ENCODE results near the gene RMND5B.
"Not testable (repeated sequence)": the region's sequence is repeated elsewhere in the genome, so short reads cannot be mapped to it uniquely, and the experiment has no call there.

Gene RMND5B, protein sequence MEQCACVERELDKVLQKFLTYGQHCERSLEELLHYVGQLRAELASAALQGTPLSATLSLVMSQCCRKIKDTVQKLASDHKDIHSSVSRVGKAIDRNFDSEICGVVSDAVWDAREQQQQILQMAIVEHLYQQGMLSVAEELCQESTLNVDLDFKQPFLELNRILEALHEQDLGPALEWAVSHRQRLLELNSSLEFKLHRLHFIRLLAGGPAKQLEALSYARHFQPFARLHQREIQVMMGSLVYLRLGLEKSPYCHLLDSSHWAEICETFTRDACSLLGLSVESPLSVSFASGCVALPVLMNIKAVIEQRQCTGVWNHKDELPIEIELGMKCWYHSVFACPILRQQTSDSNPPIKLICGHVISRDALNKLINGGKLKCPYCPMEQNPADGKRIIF

DNA sequence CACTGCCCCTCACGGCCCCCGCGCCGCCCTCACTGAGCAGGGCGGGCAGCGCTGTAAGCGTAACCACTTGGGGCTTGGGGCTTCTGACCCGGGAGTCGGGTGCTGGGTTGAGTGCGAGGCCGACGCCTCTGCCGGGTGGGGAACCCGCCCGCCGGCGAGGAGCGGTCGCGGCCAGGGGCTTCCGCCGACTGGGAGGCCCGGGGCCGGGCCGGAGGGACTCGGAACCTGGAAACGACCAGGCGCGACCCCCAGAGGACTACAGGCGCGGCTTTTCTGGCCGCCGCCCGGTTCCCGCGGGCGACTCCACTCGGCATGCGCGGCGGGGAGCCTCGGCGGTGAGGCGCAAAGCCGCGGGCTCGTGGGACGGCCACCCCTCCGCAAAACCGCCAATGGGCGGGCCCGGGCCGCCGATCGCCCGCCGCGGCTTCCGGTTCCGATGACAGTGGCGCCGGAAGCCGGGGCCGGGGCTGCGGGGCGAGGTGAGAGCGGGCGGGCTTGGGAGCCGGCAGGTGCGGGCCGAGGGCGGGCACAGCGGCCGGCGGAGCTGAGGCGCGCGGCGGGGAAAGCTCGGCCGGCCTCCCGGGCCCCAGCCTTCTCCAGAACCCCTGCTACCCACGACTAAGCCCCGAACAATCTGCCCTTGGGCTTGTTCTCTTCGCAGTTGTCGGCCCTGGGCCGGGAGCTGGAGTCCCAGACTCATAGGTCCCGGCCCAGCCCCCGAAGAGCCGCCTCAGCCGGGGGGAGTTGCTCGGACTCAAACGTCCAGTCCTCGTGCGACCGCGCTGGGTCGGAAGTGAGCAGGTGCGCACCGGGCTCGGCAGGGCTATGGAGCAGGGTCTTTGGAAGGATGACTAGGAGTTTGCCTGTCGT lies at the start of gene RMND5B:
TSS of gene RMND5B (plus strand) at position 439 of the 870 bp plus-strand sequence. CDS start 7,106 bp downstream, outside the sequence.
- DNase-seq: peak; percentile 89
- Mint-ChIP-seq H3K4me3 (peak within 1 kb of the TSS; percentile 84), H3K27me3 (no peaks in the 10 kb centered on the region), H3K36me3 (ENCODE audit: low read depth) (peaks cover 34% of the 10 kb centered on the region), H3K4me1 (ENCODE audit: low read depth) (peaks cover 28% of the 10 kb centered on the region), H3K27ac (peak within 1 kb of the TSS; percentile 84), H3K9me3 (no peaks in the 10 kb centered on the region)

GRCh38 chr5:178081571-178082243 lies 49.1 kb upstream of the RMND5B start:
- Mint-ChIP-seq H3K27me3 (peaks cover 12% of the 10 kb centered on the region), H3K4me1 (ENCODE audit: low read depth) (no peaks in the 10 kb centered on the region), H3K36me3 (ENCODE audit: low read depth) (no peaks in the 10 kb centered on the region), H3K27ac (no peak overlapping the region), H3K9me3 (no peaks in the 10 kb centered on the region), H3K4me3 (no peak overlapping the region)
- DNase-seq: no peak

- Mint-ChIP-seq H3K27ac (no peak overlapping the region), H3K9me3 (no peaks in the 10 kb centered on the region)
- DNase-seq: no peak
These were observed 46.9 kb upstream of the RMND5B start for GRCh38 chr5:178083922-178084321.

GRCh38 chr5:178085316-178085715 lies 45.5 kb upstream of the RMND5B start:
- Mint-ChIP-seq H3K4me3 (no peak overlapping the region), H3K27me3 (peaks cover 15% of the 10 kb centered on the region), H3K27ac (no peak overlapping the region), H3K9me3 (no peaks in the 10 kb centered on the region), H3K36me3 (ENCODE audit: low read depth) (no peaks in the 10 kb centered on the region), H3K4me1 (ENCODE audit: low read depth) (no peaks in the 10 kb centered on the region)
- no peak for DNase-seq

More at GRCh38 chr5:178083922-178084321, 46.9 kb upstream of the RMND5B start:
- Mint-ChIP-seq H3K4me1 (ENCODE audit: low read depth) (no peaks in the 10 kb centered on the region), H3K4me3 (no peak overlapping the region), H3K36me3 (ENCODE audit: low read depth) (no peaks in the 10 kb centered on the region), H3K27me3 (peaks cover 15% of the 10 kb centered on the region)

DNA sequence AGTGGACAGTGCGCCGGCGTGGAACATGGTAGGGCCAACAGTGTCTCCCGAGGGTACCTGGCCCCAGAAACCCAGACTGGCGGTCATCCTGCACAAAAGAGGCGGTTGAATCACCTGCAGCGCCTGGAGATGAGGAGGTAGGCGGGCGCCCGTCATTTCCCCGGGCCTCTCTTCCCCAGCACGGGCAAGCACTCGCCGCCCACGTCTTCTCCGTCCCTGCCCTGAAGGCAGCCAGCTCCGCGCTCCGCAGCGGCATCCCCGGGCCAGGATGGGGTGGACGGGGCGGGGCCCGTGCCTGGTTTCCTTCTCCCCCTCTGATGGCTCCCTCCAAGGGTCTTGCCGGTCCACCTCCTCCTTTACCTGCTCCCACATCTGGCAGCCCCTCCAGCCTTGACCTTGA lies 44.5 kb upstream of the RMND5B start:
- H3K36me3 Mint-ChIP-seq (ENCODE audit: low read depth): no peaks in the 10 kb centered on the region
- no peaks in the 10 kb centered on the region for H3K9me3 Mint-ChIP-seq
- peaks cover 15% of the 10 kb centered on the region for H3K27me3 Mint-ChIP-seq
- no peak overlapping the region for H3K4me3 Mint-ChIP-seq
- no peak for DNase-seq
- H3K27ac Mint-ChIP-seq: no peak overlapping the region
- H3K4me1 Mint-ChIP-seq (ENCODE audit: low read depth): peaks cover 6% of the 10 kb centered on the region

- not testable (repeated sequence) for H3K9me3 Mint-ChIP-seq; H3K4me3 Mint-ChIP-seq; H3K36me3 Mint-ChIP-seq (ENCODE audit: low read depth); H3K27ac Mint-ChIP-seq; DNase-seq; H3K4me1 Mint-ChIP-seq (ENCODE audit: low read depth)
- H3K27me3 Mint-ChIP-seq: peaks cover 12% of the 10 kb centered on the region
These were observed 43.6 kb upstream of the RMND5B start for GRCh38 chr5:178087199-178087598.

DNA sequence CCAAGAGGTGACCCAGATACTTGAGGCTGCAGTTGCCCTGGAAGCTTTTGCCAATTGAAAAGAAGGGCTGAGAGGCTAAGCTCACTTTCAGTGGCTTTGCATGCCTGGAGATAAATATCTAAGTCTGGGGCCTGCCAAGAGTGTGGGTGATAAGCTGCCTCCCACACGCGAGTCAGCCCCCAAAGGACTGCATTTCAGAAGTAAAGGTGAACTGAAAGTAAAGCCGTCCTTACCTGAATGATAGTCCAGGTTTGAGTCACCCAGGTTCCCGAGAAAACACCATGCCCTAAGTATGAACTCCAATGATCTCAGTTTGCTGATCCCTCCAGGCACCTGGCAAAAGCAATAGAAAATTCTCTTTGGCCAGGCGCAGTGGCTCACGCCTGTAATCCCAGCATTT lies 40.0 kb upstream of the RMND5B start:
- no peak for DNase-seq
- no peak overlapping the region for H3K27ac Mint-ChIP-seq
- H3K4me1 Mint-ChIP-seq (ENCODE audit: low read depth): peaks cover 21% of the 10 kb centered on the region
- no peaks in the 10 kb centered on the region for H3K9me3 Mint-ChIP-seq
- H3K4me3 Mint-ChIP-seq: no peak overlapping the region
- H3K36me3 Mint-ChIP-seq (ENCODE audit: low read depth): no peaks in the 10 kb centered on the region
- peaks cover 3% of the 10 kb centered on the region for H3K27me3 Mint-ChIP-seq

GRCh38 chr5:178093134-178093533 lies 37.7 kb upstream of the RMND5B start:
- Mint-ChIP-seq H3K4me1 (ENCODE audit: low read depth) (peaks cover 21% of the 10 kb centered on the region), H3K27me3 (no peaks in the 10 kb centered on the region), H3K36me3 (ENCODE audit: low read depth) (no peaks in the 10 kb centered on the region), H3K27ac (no peak overlapping the region), H3K4me3 (no peak overlapping the region), H3K9me3 (no peaks in the 10 kb centered on the region)
- DNase-seq: no peak

- Mint-ChIP-seq H3K27ac (peak overlapping the region; percentile 19), H3K27me3 (no peaks in the 10 kb centered on the region), H3K4me3 (no peak overlapping the region), H3K4me1 (ENCODE audit: low read depth) (peaks cover 21% of the 10 kb centered on the region), H3K9me3 (no peaks in the 10 kb centered on the region), H3K36me3 (ENCODE audit: low read depth) (no peaks in the 10 kb centered on the region)
- no peak for DNase-seq
These were observed 36.5 kb upstream of the RMND5B start for GRCh38 chr5:178094345-178094744.

DNA sequence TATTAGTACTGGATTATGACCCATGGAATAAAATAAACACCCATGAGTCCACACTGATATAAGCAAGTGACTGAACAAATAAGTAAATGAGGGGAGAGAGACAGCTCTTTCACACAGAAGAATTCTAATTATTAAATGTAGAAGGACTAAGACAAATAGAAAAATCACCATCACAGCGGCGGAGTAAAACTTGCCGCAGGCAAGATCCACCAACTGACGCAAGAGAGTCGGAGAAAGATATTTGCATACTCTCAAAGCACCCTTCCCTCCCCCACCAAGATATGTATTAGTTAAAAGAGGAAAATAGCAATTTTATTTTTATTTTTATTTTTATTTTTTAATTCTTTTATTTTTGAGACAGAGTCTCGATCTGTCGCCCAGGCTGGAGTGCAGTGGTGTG lies 32.1 kb upstream of the RMND5B start:
- DNase-seq: no peak
- Mint-ChIP-seq H3K27me3 (no peaks in the 10 kb centered on the region), H3K9me3 (no peaks in the 10 kb centered on the region), H3K4me1 (ENCODE audit: low read depth) (peaks cover 10% of the 10 kb centered on the region), H3K36me3 (ENCODE audit: low read depth) (no peaks in the 10 kb centered on the region), H3K4me3 (no peak overlapping the region), H3K27ac (no peak overlapping the region)

DNA sequence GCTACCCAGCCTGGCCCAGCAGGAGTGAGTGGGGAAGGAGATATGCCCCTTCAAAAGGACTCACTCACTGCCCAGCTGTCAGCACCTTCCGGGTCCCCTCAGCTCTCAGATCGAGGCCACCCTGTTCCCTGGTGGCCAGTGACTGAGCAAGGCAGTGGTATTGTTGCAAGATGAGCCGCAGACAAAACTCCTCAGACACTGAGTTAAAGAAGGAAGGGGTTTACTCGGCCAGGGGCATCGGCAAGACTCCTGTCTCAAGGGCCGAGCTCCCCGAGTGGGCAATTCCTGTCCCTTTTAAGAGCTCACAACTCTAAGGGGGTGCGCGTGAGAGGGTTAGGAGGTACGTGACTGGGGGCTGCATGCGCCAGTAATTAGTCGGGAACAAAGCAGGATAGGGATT lies 27.2 kb upstream of the RMND5B start:
- H3K27ac Mint-ChIP-seq: peak overlapping the region; percentile 56
- no peak for DNase-seq
- no peaks in the 10 kb centered on the region for H3K9me3 Mint-ChIP-seq
- peaks cover 12% of the 10 kb centered on the region for H3K4me1 Mint-ChIP-seq (ENCODE audit: low read depth)
- H3K36me3 Mint-ChIP-seq (ENCODE audit: low read depth): no peaks in the 10 kb centered on the region
- no peaks in the 10 kb centered on the region for H3K27me3 Mint-ChIP-seq
- H3K4me3 Mint-ChIP-seq: no peak overlapping the region

GRCh38 chr5:178104492-178104891 lies 26.3 kb upstream of the RMND5B start:
- no peaks in the 10 kb centered on the region for H3K27me3 Mint-ChIP-seq
- H3K9me3 Mint-ChIP-seq: no peaks in the 10 kb centered on the region
- no peak overlapping the region for H3K4me3 Mint-ChIP-seq
- no peak overlapping the region for H3K27ac Mint-ChIP-seq
- DNase-seq: no peak
- H3K36me3 Mint-ChIP-seq (ENCODE audit: low read depth): no peaks in the 10 kb centered on the region
- peaks cover 12% of the 10 kb centered on the region for H3K4me1 Mint-ChIP-seq (ENCODE audit: low read depth)

GRCh38 chr5:178106086-178106485 lies 24.7 kb upstream of the RMND5B start:
- Mint-ChIP-seq H3K4me1 (ENCODE audit: low read depth) (peaks cover 12% of the 10 kb centered on the region), H3K27ac (no peak overlapping the region), H3K36me3 (ENCODE audit: low read depth) (no peaks in the 10 kb centered on the region), H3K27me3 (no peaks in the 10 kb centered on the region), H3K9me3 (no peaks in the 10 kb centered on the region), H3K4me3 (no peak overlapping the region)
- DNase-seq: no peak

GRCh38 chr5:178106556-178107239 lies 24.1 kb upstream of the RMND5B start:
- no peak for DNase-seq
- H3K9me3 Mint-ChIP-seq: no peaks in the 10 kb centered on the region
- no peaks in the 10 kb centered on the region for H3K36me3 Mint-ChIP-seq (ENCODE audit: low read depth)
- H3K4me1 Mint-ChIP-seq (ENCODE audit: low read depth): peaks cover 12% of the 10 kb centered on the region
- no peaks in the 10 kb centered on the region for H3K27me3 Mint-ChIP-seq
- H3K27ac Mint-ChIP-seq: no peak overlapping the region
- H3K4me3 Mint-ChIP-seq: no peak overlapping the region
